Measurements from ENCODE around the gene PGBD2. TPM values are rescaled to one million over a fixed set of nuclear protein-coding genes. Genes with fewer than 3 reads are reported as not detected.

Gene PGBD2
- total and polyA plus RNA-seq, 9 of the 15 experiments (the other 6 are each of a cell fraction or from before 2014, with no cell fraction given) = 11.9 to 21.8 (median 14.7) TPM

GRCh38 chr1:248858096-248858890 is 47.7 kb upstream of the PGBD2 start (continued):
- peak; percentile 93 for TF ChIP-seq MYC (IDR thresholded peaks at IDR 0.05; ENCODE audit: low read depth, low read length)
- TF ChIP-seq MYC (CRISPR knock-in tag; IDR thresholded peaks at IDR 0.05; ENCODE audit: borderline replicate concordance, low read depth) = peak; percentile 58; the same call in 1 of the 2 replicates
- TF ChIP-seq SMAD4 (CRISPR knock-in tag; conservative IDR thresholded peaks at IDR 0.05) = peak; percentile 66; the same call in 1 of the 2 replicates
- no peak for TF ChIP-seq DIDO1 (tag; IDR thresholded peaks at IDR 0.05; ENCODE audit: low read depth)
- TF ChIP-seq ZNF280A (IDR thresholded peaks at IDR 0.05; ENCODE audit: low read depth, partially characterized antibody) = no peak
- TF ChIP-seq MED1 (CRISPR knock-in tag; IDR thresholded peaks at IDR 0.05; ENCODE audit: borderline replicate concordance) = no peak
- peak; percentile 70; the same call in 1 of the 2 replicates for TF ChIP-seq ZBTB17 (CRISPR knock-in tag; IDR thresholded peaks at IDR 0.05)
- TF ChIP-seq ZNF431 (CRISPR knock-in tag; IDR thresholded peaks at IDR 0.05) = peak; percentile 69; the same call in 1 of the 2 replicates
- no peak for TF ChIP-seq TCF15 (CRISPR knock-in tag; IDR thresholded peaks at IDR 0.05)
- no peak for TF ChIP-seq ZNF436 (CRISPR knock-in tag; IDR thresholded peaks at IDR 0.05)
- TF ChIP-seq NFIC (IDR thresholded peaks at IDR 0.05) = peak; percentile 43
- TF ChIP-seq ZBTB49 (CRISPR knock-in tag; IDR thresholded peaks at IDR 0.05; ENCODE audit: borderline replicate concordance) = 0 out of 2 replicates have a peak, but pooled peaks have one; percentile 27
- TF ChIP-seq BCL6 (CRISPR knock-in tag; IDR thresholded peaks at IDR 0.05) = no peak
- peak; percentile 70; the same call in 1 of the 2 replicates for TF ChIP-seq CREB3 (tag; conservative IDR thresholded peaks at IDR 0.05; ENCODE audit: low read depth)
- TF ChIP-seq TEAD4 (IDR thresholded peaks at IDR 0.05; ENCODE audit: low read length) = no peak
- TF ChIP-seq TEAD4 (CRISPR knock-in tag; IDR thresholded peaks at IDR 0.05; ENCODE audit: borderline replicate concordance) = 0 out of 2 replicates have a peak, but pooled peaks have one; percentile 38
- no peak; the same call in 1 of the 2 replicates for TF ChIP-seq HOMEZ (CRISPR knock-in tag; IDR thresholded peaks at IDR 0.05)
- TF ChIP-seq GMEB1 (CRISPR knock-in tag; IDR thresholded peaks at IDR 0.05) = peak; percentile 61
